Measurements from ENCODE around the gene SORCS2.

- TF ChIP-seq, protein P1, sequence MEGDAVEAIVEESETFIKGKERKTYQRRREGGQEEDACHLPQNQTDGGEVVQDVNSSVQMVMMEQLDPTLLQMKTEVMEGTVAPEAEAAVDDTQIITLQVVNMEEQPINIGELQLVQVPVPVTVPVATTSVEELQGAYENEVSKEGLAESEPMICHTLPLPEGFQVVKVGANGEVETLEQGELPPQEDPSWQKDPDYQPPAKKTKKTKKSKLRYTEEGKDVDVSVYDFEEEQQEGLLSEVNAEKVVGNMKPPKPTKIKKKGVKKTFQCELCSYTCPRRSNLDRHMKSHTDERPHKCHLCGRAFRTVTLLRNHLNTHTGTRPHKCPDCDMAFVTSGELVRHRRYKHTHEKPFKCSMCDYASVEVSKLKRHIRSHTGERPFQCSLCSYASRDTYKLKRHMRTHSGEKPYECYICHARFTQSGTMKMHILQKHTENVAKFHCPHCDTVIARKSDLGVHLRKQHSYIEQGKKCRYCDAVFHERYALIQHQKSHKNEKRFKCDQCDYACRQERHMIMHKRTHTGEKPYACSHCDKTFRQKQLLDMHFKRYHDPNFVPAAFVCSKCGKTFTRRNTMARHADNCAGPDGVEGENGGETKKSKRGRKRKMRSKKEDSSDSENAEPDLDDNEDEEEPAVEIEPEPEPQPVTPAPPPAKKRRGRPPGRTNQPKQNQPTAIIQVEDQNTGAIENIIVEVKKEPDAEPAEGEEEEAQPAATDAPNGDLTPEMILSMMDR (IDR thresholded peaks at IDR 0.05; ENCODE audit: borderline replicate concordance, extremely low read depth, low read length, poor library complexity, severe bottlenecking) = no peak
- TF ChIP-seq EZH2 (IDR thresholded peaks at IDR 0.05; ENCODE audit: borderline replicate concordance, low read depth, low read length, severe bottlenecking) = no peak
Measured at GRCh38 chr4:7326306-7326692, 134.0 kb downstream of the SORCS2 start.
